ENCODE data around the gene XPO1.

XPO1 gene

GRCh38 chr2:61434314-61434713, 103.8 kb downstream of the XPO1 start:
- DNase-seq (ENCODE audit: low read depth) = no peak

GRCh38 chr2:61433606-61434005, 104.5 kb downstream of the XPO1 start:
- DNase-seq (ENCODE audit: low read depth) = no peak

GRCh38 chr2:61432990-61433389, 105.2 kb downstream of the XPO1 start:
- DNase-seq (ENCODE audit: low read depth) = no peak

- DNase-seq (ENCODE audit: low read depth) = no peak
These were observed 106.8 kb downstream of the XPO1 start for GRCh38 chr2:61431345-61431744.

Measured in fibroblast of the conjunctiva (primary cell).